CD14-positive monocyte (primary cell): ENCODE data around the gene CAMTA1. TPM values are rescaled to one million over a fixed set of nuclear protein-coding genes. Genes with fewer than 3 reads are reported as not detected.

Source experiments
- DNase-seq, 3 donors: peaks; one replicate each; pipeline ENCODE4 v3.0.0-alpha.2; 2011 to 2022
- H2AFZ ChIP-seq: 2 replicates; pipeline ENCODE4 v1.6.0; 2012; ENCODE audit warnings: mild to moderate bottlenecking, low read depth, low read length, inconsistent platforms; ENCODE audit not compliant: insufficient read depth, poor library complexity, severe bottlenecking
- H3K27ac ChIP-seq, 2 donors: 1 replicate in 1 of 2; 2 replicates in 1 of 2; pipeline ENCODE4 v1.5.1; 2012 to 2013; ENCODE audit warnings: low read length in 2 of 2, control low read depth in 1 of 2, inconsistent platforms in 1 of 2, low read depth in 1 of 2, mild to moderate bottlenecking in 1 of 2
- H3K27me3 ChIP-seq, 2 donors: one replicate each; pipeline versions ENCODE4 v1.6.0 to v1.6.1; 2011 to 2013; ENCODE audit warnings: low read length in 2 of 2; ENCODE audit not compliant: control insufficient read depth in 2 of 2, insufficient read depth in 2 of 2
- H3K36me3 ChIP-seq, 2 donors: replicated peaks in 1 of 2; 1 replicate in 1 of 2; 2 replicates in 1 of 2; pipeline versions ENCODE4 v1.5.1 to v1.6.1; 2012 to 2013; ENCODE audit warnings: low read length in 2 of 2, control low read depth in 1 of 2, inconsistent platforms in 1 of 2, mild to moderate bottlenecking in 1 of 2; ENCODE audit not compliant: insufficient read depth in 2 of 2, control insufficient read depth in 1 of 2
- H3K4me1 ChIP-seq, 2 donors: 1 replicate in 1 of 2; 2 replicates in 1 of 2; pipeline versions ENCODE4 v1.5.1 to v1.6.1; 2012 to 2013; ENCODE audit warnings: low read length in 2 of 2, control low read depth in 1 of 2, inconsistent platforms in 1 of 2, mild to moderate bottlenecking in 1 of 2, moderate library complexity in 1 of 2; ENCODE audit not compliant: insufficient read depth in 2 of 2, control insufficient read depth in 1 of 2
- H3K4me2 ChIP-seq: replicated peaks from 2 replicates; pipeline ENCODE3; 2012; ENCODE audit warnings: low read length, moderate library complexity, mild to moderate bottlenecking; ENCODE audit not compliant: poor library complexity, severe bottlenecking; ENCODE audit errors: extremely low read depth
- H3K4me3 ChIP-seq, 3 experiments: fragments of 200-600 bp in 1 of 3; sonication (generic) in 1 of 3; replicated peaks in 1 of 3; 1 replicate in 2 of 3; 2 replicates in 1 of 3; pipeline ENCODE4 v1.5.1; 2011 to 2013; ENCODE audit warnings: low read length in 3 of 3, mild to moderate bottlenecking in 3 of 3, control low read depth in 2 of 3, low read depth in 2 of 3, inconsistent platforms in 1 of 3, moderate library complexity in 1 of 3
- H3K79me2 ChIP-seq: 2 replicates; pipeline ENCODE4 v1.6.0; 2012; ENCODE audit warnings: mild to moderate bottlenecking, control low read depth, inconsistent platforms, low read length, moderate library complexity; ENCODE audit not compliant: insufficient read depth
- H3K9ac ChIP-seq: 2 replicates; pipeline ENCODE4 v1.6.0; 2017; ENCODE audit warnings: low read length, mild to moderate bottlenecking; ENCODE audit not compliant: insufficient read depth, poor library complexity, severe bottlenecking
- H3K9me3 ChIP-seq, 2 donors: replicated peaks in 1 of 2; 1 replicate in 1 of 2; 2 replicates in 1 of 2; pipeline versions ENCODE4 v1.5.1 to v1.6.1; 2012 to 2013; ENCODE audit warnings: low read length in 2 of 2, control low read depth in 1 of 2; ENCODE audit not compliant: control insufficient read depth in 1 of 2, insufficient read depth in 1 of 2
- H4K20me1 ChIP-seq: 2 replicates; pipeline ENCODE4 v1.6.0; 2012; ENCODE audit warnings: mild to moderate bottlenecking, low read length, control low read depth, moderate library complexity; ENCODE audit not compliant: insufficient read depth
- H3K27ac Mint-ChIP-seq, 7 donors: one replicate each; pipeline ENCODE4 v1.8.0; 2020; ENCODE audit warnings: mild to moderate bottlenecking in 7 of 7, mixed read lengths in 7 of 7, moderate library complexity in 6 of 7, inconsistent platforms in 2 of 7
- H3K27me3 Mint-ChIP-seq, 3 donors: one replicate each; pipeline ENCODE4 v1.8.0; 2021 to 2022; ENCODE audit warnings: low read depth in 3 of 3, mild to moderate bottlenecking in 3 of 3, mixed read lengths in 3 of 3, moderate library complexity in 3 of 3, inconsistent platforms in 1 of 3
- H3K36me3 Mint-ChIP-seq, 2 donors: one replicate each; pipeline ENCODE4 v1.8.0; 2020; ENCODE audit warnings: mixed read lengths in 2 of 2, inconsistent platforms in 1 of 2, mild to moderate bottlenecking in 1 of 2
- H3K4me1 Mint-ChIP-seq: one replicate; pipeline ENCODE4 v1.8.0; 2020; ENCODE audit warnings: mild to moderate bottlenecking, mixed read lengths
- H3K4me3 Mint-ChIP-seq, 2 donors: one replicate each; pipeline ENCODE4 v1.8.0; 2020; ENCODE audit warnings: mild to moderate bottlenecking in 2 of 2, mixed read lengths in 2 of 2, moderate library complexity in 1 of 2
- H3K9me3 Mint-ChIP-seq, 7 donors: one replicate each; pipeline ENCODE4 v1.8.0; 2020 to 2022; ENCODE audit warnings: mixed read lengths in 7 of 7, mild to moderate bottlenecking in 6 of 7, moderate library complexity in 6 of 7, inconsistent platforms in 2 of 7
- WGBS: methylation state at CpG from one replicate; pipeline ENCODE4 v1.1.5; 2013; ENCODE audit warnings: missing lambda C conversion rate; ENCODE audit not compliant: insufficient coverage; 5-methylcytosine and 5-hydroxymethylcytosine counted together
- intact Hi-C, 2 donors: fragments of 100-400 bp; cut with micrococcal nuclease; formaldehyde crosslinking; loops; one replicate each; pipeline versions ENCODE4 v1.15.0 to v1.15.1; 2023
- polyA plus RNA-seq, 3 donors: library from polyadenylated mRNA; depleted of rRNA in 1 of 3; unstranded in 2 of 3; stranded (reverse) in 1 of 3; fragments of 300-500 nt in 2 of 3; fragments of >200 nt in 1 of 3; fragmentation: Illumina TruSeq in 2 of 3; gene quantifications; 1 replicate in 2 of 3; 2 replicates in 1 of 3; pipeline ENCODE4 v1.2.3, GENCODE V29; 2012 to 2021
- TF ChIP-seq, protein P1 (sequence below): fragments of 200-600 bp; IDR thresholded peaks from one replicate; pipeline ENCODE4 v1.8.0; 2022; ENCODE audit warnings: antibody characterized with exemption, mild to moderate bottlenecking

CAMTA1 gene
- polyA plus RNA-seq, 3 donors, result 52.0 to 89.6 (median 78.3) TPM

- no peaks in the 10 kb centered on the region for H3K79me2 ChIP-seq
- H2AFZ ChIP-seq, result no peak overlapping the region
- H3K27me3 Mint-ChIP-seq, result peaks cover 27 to 49% (median 38%) of the 10 kb centered on the region in 3 donors
- no peak overlapping the region for H3K4me2 ChIP-seq
- no peak overlapping the region for H3K27ac ChIP-seq
- no peak overlapping the region for H3K4me3 ChIP-seq
- peaks cover 3 to 11% (median 6%) of the 10 kb centered on the region in 7 donors for H3K9me3 Mint-ChIP-seq
- H3K27me3 ChIP-seq, result peaks cover 0 to 27% of the 10 kb centered on the region in 2 donors
- no peaks in the 10 kb centered on the region for H4K20me1 ChIP-seq
- peaks cover 6 to 17% of the 10 kb centered on the region in 2 donors for H3K4me1 ChIP-seq
- H3K4me3 Mint-ChIP-seq, result no peak overlapping the region
- TF ChIP-seq, protein P1, sequence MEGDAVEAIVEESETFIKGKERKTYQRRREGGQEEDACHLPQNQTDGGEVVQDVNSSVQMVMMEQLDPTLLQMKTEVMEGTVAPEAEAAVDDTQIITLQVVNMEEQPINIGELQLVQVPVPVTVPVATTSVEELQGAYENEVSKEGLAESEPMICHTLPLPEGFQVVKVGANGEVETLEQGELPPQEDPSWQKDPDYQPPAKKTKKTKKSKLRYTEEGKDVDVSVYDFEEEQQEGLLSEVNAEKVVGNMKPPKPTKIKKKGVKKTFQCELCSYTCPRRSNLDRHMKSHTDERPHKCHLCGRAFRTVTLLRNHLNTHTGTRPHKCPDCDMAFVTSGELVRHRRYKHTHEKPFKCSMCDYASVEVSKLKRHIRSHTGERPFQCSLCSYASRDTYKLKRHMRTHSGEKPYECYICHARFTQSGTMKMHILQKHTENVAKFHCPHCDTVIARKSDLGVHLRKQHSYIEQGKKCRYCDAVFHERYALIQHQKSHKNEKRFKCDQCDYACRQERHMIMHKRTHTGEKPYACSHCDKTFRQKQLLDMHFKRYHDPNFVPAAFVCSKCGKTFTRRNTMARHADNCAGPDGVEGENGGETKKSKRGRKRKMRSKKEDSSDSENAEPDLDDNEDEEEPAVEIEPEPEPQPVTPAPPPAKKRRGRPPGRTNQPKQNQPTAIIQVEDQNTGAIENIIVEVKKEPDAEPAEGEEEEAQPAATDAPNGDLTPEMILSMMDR, result no peak
- WGBS, result 84% methylated on average over 10 of the region's 12 CpGs
- H3K4me1 Mint-ChIP-seq, result peaks cover 17% of the 10 kb centered on the region
- DNase-seq, result no peak
- no peak overlapping the region for H3K27ac Mint-ChIP-seq
- H3K9ac ChIP-seq, result no peak overlapping the region
- intact Hi-C loops, result no loop called here
- H3K9me3 ChIP-seq, result peaks cover 0 to 5% of the 10 kb centered on the region in 2 donors
- H3K36me3 ChIP-seq, result no peaks in the 10 kb centered on the region
- H3K36me3 Mint-ChIP-seq, result no peaks in the 10 kb centered on the region
These were observed 175.1 kb downstream of the CAMTA1 start for GRCh38 chr1:6960291-6960811.

- Histone ChIP-seq H3K9me3 (peaks cover 0 to 5% of the 10 kb centered on the region in 2 donors), H3K79me2 (no peaks in the 10 kb centered on the region), H3K27me3 (peaks cover 0 to 27% of the 10 kb centered on the region in 2 donors), H3K9ac (no peak overlapping the region), H3K27ac (no peak overlapping the region), H3K36me3 (no peaks in the 10 kb centered on the region), H3K4me3 (no peak overlapping the region), H3K4me1 (peaks cover 6 to 17% of the 10 kb centered on the region in 2 donors), H3K4me2 (no peak overlapping the region), H2AFZ (no peak overlapping the region), H4K20me1 (no peaks in the 10 kb centered on the region)
- TF ChIP-seq, protein P1, result no peak
- no peak overlapping the region for H3K4me3 Mint-ChIP-seq
- no peak for DNase-seq
- H3K9me3 Mint-ChIP-seq, result peaks cover 3 to 11% (median 6%) of the 10 kb centered on the region in 7 donors
- H3K27ac Mint-ChIP-seq, result peak overlapping the region in 1 of 7 donors; percentile 19
- H3K36me3 Mint-ChIP-seq, result no peaks in the 10 kb centered on the region
- H3K27me3 Mint-ChIP-seq, result peaks cover 30 to 53% (median 40%) of the 10 kb centered on the region in 3 donors
- intact Hi-C loops, result no loop called here
- H3K4me1 Mint-ChIP-seq, result peaks cover 17% of the 10 kb centered on the region
- WGBS, result 92% methylated on average over 3 of the region's 3 CpGs
These were observed 175.6 kb downstream of the CAMTA1 start for GRCh38 chr1:6960860-6961259.
